HuH-7.5 (cell line): ENCODE measurements around the gene AFTPH.

Source experiments
- DNase-seq: peaks from one replicate; pipeline ENCODE4 v3.0.0; 2011; ENCODE audit warnings: low spot score

AFTPH gene

DNA sequence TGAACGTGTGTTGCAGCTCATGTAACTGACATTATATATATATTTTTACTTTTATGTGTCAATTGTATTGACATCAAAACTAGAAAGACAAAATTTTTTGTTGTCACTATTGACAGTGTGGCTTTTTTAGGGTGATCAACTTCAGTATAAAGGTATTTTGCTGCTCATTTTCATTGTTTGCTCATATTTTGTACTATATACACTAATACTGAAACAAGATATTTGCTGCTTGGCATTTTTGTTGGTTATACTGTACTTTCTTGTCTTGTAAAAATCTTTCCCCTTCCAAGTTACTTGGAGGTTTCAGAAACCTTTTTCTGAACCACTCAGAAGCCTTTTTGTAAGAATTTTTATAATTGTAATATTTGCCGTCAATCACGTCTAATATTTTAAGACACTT lies 16.5 kb downstream of the AFTPH start:
- no peak for DNase-seq

DNA sequence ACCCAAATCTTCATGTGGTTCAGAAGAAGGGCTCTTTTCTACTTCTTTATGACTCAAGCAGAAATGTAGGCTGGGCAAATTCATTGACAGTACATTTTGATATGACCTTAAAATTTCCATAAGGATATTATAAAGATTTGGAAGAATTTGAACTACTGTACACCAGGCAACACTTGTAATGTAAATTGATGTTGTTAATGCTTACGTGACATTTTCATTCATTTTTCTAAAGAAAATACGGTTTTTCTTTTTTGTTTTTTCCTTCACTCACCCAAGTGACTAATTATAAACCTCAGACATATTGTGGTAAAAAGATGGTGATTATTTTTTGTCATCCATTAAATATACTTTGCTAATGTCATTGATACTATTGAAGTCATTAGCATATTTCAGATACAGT lies 17.4 kb downstream of the AFTPH start:
- DNase-seq: no peak

DNA sequence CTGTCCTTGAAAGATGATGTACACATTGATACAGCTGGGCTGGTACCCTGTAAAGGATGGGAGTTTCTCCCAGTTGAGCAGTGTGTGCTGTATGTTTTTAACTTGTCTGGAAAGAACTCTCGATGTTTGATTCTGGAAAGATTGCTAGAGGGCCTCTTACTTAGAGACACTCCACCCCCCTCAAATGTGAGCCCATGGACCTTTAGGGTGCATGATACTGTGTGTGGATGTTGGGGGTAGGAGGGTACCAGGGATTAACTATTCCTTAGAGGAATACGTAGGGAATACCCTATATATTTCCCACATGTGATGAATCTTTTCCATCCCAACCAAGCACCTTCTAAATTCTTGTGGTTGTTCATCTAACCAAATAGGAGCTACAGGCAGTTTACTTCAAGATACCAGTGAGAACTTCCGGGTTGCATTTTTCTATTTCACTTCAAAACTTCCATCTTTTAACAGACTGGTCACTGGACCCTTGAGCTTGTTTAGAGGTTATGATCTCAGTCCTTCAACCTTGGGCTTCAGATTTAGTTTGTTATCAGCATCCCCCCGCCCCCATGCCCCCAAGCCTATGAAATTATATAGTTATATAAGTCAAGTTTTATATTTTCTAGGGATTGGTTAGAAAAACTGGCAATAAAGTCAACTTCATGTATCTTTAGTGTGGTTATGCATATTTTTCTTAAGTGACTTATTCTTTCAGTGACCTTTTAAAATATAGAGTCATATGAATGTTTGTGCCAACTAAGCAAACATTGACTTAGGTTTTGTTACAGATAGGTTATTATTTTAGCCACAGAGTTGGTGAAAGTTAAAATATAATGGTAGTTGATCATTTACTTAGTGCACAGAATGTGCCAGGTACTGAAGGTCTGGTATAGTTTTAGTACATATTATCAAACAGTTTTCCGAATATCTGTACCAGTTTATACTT lies 18.2 kb downstream of the AFTPH start:
- no peak for DNase-seq

DNA sequence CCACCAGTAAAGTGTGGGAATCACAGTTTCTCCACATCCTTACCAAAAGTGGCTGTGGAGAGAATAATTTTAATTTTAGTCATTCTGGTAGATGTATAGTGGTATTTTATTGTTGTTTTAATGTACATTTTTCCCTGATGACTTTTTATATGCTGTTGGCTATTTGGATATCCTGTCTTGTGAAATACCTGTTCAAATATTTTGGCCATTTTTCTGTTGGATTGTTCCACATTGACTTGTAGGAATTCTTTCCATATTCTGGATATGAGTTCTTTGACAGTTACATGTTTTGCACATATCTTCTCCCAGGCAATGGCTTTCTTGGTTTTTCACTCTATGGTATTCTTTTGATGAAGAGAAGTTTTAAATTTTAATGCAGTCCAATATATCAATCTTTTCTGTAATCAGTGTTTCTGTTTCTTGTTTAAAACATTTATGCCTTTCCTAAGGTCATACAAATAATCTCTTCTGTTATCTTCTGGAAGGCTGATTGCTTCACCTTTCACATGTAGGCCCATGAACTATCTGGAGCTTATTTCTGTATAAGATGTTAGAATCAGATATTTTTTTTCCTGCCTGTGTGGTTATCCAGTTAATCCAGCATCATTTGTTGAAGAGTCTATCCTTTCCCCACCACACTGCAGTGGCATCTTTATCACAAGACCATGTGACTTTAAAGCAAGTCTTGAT lies 19.0 kb downstream of the AFTPH start:
- no peak for DNase-seq

DNA sequence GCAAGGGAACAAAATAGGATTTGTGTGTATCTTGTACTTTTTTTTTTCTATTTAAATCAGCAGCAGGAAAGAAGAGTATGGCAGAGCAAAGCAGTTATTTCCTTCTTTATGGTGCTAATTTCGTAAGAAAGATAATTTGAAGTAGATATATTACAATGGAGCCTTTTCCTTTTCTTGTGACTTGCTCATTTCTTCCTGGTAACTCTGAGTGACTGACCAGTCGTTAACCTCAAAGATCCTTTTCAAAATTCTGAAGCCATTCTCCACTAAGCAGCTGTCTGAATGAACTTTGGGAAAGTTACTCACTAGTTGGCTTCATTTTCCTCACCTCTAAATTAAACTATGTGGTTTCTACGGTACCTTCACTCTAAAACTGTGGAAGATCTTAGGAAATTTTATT lies 24.6 kb downstream of the AFTPH start:
- DNase-seq: no peak

DNA sequence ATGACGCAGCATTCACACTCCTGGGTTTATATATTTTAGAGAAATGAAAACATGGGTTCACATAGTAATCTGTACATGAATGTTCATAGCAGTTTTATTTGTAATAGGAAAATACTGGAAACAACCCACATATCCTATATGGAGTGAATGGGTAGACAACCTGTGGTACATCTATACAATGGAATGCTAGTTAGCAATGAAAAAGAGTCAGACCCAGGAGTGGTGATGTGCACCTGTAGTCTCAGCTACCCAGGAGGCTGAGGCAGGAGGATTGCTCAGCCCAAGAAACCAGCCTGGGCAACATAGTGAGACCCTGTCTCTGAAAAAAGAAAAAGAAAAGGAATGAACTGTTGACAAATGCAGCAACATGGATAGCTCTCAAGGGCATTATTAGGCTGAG lies 25.9 kb downstream of the AFTPH start:
- DNase-seq: no peak

DNA sequence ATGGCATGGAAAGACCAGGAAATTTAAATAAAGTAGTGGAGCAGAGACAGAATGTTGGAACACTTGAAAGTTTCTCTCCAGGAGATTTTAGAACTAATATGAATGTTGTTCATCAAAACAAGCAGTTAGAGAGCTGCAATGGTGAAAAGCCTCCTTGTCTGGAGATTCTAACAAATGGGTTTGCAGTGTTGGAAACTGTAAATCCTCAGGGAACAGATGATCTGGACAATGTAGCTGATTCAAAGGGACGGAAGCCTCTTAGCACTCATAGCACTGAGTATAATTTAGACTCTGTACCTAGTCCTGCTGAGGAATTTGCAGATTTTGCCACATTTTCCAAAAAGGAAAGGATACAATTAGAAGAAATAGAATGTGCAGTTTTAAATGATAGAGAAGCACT lies 27.7 kb downstream of the AFTPH start:
- DNase-seq: no peak

DNA sequence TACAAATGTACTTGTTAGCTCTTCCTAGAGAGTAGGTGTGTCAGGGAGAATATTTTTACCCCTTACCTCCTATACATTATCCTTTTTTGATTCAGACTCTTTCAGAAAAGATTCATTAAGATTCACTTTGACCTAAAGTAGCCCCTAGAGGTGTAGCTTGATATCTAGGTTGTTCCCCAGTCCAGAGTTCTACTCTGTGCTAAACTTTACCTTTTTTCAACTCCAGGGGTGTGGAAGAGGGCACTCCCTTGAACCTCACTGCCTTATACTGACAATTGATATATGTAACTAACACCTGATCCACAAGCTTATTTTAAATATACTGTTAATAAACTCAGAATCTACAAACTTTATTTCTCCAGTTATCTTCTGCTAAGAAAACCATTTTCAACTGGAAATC lies 30.0 kb downstream of the AFTPH start:
- no peak for DNase-seq

DNA sequence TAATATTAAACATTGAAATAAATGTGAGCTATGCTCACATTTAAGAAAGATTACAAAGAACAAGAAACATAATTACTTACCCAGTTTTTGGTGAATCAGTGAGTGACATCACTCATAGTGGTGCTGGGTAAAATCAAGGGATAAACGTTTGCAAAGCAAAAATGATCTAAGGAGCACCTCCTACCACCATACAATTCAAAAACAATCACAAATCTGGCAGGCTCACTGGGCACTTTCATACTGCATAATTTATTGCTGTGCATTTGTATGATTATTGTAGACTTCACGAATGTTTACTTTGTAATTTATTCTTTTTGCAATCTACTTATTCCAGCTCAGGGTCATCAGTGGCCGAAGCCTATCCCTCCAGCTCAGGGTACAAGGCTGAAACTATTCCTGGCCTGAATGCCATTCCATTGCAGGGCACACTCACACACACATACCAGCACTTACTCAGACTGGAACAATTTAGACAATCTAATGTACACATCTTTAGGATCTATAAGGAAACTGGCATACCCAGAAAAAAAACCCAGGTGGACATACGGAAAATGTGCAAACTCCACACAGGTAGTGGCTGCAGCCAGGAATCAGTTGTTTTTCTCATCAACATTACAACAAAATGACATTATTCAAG lies 34.4 kb downstream of the AFTPH start:
- no peak for DNase-seq

DNA sequence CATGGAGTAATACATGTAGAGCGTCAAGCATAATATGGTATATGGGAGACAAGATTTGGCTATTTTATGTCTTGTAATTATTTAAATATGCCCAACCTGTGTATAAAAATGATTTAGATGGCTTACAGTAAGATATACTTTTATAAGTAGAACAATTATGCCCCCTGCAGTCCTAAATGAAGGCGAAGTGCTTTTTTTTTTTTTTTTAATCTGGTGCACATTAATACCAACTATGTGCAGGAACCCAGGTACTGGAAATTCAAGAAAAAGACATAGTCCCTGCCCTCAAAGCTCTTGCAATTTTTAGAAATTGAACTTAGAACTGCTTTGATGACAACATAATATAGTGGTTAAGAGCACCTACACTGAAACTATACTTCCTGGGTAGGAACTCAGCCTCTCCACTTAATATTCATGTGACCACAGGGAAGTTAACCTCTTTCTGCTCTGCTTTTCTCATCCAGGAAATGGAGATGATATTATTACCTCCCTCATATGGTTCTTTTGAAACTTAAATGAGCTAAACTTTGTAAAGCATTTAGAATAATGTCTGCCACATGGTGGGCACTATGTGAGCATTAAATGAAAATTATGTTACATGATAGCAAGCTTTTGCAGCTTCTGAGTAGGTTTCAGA lies 38.1 kb downstream of the AFTPH start:
- DNase-seq: no peak

DNA sequence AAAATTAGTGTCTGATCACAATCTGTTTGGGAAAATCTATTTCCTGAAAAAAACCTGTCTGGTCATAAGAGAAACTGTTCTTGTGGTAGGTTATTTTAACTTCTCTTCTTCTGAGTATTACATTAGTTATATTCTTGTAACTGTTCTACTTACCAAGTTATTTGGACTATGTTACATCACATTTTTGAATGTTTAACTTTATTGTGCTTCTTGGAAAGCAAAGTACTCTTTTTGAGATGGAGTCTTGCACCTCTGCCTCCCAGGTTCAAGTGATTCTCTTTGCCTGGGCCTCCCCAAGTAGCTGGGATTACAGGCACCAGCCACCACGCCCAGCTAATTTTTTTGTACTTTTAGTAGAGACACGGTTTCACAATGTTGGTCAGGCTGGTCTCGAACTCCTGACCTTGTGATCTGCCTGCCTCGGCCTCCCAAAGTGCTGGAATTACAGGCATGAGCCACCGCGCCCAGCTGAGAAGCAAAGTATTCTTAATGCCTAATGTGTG lies 39.4 kb downstream of the AFTPH start:
- DNase-seq: no peak

DNA sequence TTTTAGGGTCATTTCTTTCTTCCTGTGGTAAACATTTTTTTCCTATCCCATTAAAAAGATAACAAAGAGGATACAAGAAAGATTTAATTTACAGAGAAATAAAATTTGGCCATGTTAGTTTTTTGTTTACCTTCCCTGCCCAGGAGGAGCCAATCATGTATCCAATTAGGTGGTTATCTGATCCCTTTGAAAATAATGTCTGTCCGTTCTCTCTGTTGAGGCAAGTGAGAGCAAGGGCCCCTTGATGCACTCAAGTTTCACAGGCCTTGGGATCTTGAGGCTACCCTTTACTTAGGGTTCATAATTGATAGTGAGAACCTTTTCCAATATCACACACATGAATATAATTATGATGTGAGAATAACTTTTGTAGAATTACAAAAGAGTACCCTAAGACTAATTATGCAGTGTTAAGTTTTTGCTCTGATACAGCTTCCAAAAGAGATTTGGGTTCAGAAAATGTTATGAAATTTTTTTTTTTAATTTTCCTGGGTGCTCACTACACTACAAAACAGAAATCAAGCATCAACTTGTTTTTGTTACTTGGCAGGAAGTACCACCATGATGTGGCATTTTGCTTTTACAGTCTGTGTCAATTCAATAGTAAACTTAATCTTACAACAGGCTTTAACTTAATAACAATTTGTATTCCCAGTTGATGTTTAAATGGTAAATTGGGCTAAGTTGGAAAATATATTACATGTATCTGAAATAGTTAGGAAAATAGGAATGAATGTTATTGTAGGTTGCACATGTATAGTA lies 42.0 kb downstream of the AFTPH start:
- no peak for DNase-seq

DNA sequence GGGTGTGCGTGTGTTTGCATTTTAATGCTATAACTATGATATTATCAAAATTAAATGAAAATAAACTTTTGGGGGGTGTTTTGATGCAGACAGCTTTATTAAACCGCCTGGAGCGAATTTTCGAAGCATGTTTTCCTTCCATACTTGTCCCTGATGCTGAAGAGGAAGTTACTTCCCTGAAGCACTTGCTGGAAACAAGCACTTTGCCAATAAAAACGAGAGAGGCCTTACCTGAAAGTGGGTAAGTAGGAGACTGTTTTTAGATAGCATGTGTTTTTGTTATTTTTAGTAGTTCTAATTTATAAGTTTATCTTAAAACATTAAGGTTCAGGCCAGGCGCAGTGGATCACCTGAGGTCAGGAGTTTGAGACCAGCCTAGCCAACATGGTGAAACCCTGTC lies 43.3 kb downstream of the AFTPH start:
- DNase-seq: no peak

DNA sequence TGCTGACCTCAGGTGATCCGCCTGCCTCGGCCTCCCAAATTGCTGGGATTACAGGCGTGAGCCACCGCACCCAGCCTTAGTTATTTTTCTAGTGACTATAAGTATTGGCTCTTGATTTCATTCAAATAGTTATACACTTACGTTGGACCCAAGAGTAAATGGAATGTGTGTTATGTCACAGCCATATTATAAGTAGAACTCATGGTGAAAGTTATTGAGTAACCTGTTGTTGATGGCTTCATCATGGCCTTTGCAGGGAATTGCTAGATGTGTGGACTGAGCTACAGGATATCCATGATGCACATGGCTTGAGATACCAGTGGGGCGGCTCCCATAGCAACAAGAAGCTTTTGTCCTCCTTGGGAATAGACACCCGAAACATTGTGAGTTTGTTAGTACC lies 44.7 kb downstream of the AFTPH start:
- DNase-seq: no peak

DNA sequence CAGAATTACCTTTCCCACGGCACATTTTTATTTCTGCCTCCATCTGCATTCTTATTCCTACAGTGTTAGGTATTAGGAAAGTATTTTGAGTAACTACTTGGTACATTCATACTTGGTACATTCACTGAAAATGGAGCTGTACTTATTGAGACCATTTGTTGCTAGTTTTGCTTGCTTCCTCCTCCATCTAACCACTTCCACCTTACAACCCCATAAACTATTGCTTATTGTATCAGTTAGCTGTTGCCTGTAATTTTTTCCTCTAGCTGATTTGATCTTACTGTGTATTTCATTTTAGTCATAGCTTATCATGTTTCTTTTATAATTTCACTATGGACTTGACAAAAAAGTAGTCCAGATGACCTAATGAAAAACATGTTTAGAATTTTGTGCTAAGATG lies 50.7 kb downstream of the AFTPH start:
- no peak for DNase-seq

DNA sequence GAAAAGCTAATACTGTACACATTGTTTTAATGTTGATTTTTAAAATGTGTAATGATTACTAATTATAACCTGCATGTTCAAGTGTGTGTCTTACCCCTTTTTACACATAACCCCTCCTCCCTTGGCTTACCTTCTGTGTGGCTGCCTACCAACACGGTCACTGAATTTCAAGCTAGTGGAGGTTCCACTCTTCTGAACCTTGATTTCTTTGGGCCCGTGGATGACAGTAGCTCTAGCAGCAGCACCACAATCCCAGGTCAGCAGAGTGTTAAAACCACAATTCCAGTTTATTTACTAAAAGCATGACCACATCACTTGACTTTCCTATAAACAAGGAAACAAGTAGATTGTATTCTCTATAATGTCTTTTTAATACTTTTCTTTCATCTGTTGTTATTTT lies 56.9 kb downstream of the AFTPH start:
- DNase-seq: no peak

DNA sequence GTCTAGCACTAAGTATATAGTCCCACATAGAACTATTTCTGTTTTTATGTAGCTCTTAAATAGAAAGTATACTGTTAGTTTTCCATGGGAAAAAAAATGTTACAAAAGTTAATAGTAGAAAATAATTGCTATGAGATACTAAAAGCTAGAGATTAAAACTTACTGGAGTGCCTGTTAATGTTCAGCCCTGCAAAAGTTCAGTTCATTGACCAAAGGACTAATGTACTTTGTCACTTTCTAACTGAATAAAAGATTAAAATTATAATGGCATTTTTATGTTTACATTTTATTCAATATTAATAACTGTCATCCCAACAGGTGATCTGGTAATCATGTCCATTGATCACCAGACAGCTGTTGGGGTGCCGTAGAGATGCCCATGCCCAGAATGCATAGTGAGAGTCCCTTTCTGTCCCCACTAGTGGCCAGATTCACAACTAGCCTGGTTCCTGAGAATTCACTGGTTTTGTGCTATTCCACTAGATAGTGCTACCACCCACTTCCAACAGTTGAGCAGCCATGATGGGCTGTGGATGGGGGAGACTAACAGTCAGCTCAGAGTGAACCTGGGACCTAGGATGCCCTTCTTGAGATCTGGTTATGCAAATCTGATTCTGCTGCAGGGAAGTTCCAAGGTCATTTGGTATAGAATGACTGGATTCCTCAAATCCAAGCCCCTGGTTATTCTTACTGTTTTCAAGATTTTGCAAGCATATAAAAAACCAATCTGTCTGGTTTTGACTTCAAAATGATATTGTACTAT lies 57.8 kb downstream of the AFTPH start:
- DNase-seq: no peak

DNA sequence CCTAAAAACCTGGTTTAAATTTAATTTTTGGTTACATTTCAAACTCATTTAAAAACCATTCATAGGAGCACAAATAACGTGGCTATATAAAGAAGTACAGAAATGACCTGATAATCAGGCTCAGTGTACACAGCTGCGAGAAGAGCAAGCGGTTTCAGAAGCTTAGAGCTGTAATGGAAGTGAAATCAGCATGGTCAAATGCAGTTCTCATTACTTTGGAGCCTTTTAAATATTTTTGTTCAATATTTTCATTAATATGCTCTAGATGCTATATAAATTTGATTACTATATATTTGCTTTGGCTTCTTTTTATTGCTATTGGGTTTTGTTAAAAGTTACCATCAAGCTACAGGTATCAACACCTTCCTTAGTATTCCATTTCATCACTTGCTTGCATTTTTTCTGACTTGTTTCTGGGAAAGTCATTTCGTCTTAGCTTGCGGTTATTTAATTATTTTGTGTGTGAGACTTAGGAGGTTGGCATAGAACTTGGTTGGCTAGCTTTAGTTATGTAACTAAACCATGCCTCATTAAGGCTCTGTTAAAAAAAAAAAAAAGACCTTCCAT lies 58.7 kb downstream of the AFTPH start:
- DNase-seq: no peak

DNA sequence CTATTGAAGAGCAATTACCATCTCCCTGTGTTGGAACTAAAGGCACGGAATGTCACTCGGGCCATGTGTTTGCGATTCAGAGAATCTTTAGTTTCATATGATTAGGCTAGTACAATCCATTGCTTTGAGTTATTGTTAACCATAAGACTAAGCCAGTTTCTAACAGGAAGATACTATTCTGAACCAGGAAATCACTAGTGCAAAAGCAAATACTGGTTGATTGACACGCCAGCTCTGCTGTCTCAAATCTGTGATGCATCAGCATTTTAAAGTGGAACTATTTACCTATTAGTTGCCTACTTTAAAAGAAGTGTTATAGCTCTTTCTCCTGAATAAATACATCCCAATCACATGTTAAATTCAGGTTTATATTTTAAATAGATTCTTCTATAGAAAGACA lies 61.9 kb downstream of the AFTPH start:
- DNase-seq: no peak

DNA sequence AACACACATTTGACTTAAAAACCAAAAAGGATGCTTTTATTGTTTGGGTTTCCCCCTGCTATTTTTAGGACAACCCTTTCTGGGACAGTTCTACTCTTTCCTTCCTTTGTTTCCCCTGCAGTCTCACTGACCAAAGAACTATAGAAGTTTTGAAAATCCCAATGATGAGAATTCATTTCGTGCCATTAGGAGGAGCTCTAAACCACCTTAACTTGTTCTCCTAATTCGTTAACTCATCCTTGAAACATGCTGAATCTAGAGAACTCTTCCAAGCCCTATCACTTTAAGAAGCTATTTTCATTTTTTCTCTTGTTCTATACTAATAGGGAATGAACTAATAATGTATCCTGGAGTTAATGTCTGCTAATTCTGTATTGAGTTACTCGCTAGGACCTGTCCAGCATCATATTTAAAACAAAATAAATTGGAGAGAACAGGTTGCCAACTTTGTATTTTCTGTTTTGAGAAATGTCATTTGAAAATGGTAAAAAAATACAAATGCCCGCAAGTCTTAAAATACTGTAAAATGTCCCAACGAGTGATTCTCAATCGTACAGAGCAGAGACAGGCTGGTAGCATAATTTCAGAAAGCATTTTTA lies 62.9 kb downstream of the AFTPH start:
- DNase-seq: peak; percentile 20
